ENCODE measurements around the gene CSPG5.

DNA sequence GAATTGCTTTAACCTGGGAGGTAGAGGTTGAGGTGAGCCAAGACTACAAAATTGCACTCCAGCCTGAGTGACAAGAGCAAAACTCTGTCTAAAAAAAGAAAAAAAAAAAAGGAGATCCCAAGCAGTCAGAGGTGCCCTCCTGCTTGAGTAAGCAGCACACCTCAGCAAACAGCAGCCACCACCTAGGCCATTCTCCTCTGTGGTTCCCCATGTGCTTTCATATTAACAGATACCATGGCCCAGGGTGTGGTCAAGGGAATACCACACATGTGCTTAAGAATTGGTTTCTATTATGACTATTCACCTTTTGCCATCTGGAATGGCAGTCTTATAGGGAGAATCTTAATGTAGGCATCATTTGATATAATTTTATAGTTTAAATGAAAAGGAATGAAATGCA, 24.7 kb upstream of the CSPG5 start:
- TF ChIP-seq, protein P1, sequence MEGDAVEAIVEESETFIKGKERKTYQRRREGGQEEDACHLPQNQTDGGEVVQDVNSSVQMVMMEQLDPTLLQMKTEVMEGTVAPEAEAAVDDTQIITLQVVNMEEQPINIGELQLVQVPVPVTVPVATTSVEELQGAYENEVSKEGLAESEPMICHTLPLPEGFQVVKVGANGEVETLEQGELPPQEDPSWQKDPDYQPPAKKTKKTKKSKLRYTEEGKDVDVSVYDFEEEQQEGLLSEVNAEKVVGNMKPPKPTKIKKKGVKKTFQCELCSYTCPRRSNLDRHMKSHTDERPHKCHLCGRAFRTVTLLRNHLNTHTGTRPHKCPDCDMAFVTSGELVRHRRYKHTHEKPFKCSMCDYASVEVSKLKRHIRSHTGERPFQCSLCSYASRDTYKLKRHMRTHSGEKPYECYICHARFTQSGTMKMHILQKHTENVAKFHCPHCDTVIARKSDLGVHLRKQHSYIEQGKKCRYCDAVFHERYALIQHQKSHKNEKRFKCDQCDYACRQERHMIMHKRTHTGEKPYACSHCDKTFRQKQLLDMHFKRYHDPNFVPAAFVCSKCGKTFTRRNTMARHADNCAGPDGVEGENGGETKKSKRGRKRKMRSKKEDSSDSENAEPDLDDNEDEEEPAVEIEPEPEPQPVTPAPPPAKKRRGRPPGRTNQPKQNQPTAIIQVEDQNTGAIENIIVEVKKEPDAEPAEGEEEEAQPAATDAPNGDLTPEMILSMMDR (IDR thresholded peaks at IDR 0.05; ENCODE audit: poor library complexity, severe bottlenecking), result no peak
- TF ChIP-seq EZH2 (IDR thresholded peaks at IDR 0.05; ENCODE audit: borderline replicate concordance, insufficient read depth, low read length, poor library complexity, severe bottlenecking) (no peak), SMC3 (conservative IDR thresholded peaks at IDR 0.05; ENCODE audit: poor library complexity) (no peak), POLR2AphosphoS5 (IDR thresholded peaks at IDR 0.05) (no peak), MXI1 (conservative IDR thresholded peaks at IDR 0.05; ENCODE audit: poor library complexity, severe bottlenecking) (no peak), RAD21 (conservative IDR thresholded peaks at IDR 0.05) (no peak), TAF1 (IDR thresholded peaks at IDR 0.05; ENCODE audit: low read depth) (no peak)
- TF ChIP-seq, protein P2, sequence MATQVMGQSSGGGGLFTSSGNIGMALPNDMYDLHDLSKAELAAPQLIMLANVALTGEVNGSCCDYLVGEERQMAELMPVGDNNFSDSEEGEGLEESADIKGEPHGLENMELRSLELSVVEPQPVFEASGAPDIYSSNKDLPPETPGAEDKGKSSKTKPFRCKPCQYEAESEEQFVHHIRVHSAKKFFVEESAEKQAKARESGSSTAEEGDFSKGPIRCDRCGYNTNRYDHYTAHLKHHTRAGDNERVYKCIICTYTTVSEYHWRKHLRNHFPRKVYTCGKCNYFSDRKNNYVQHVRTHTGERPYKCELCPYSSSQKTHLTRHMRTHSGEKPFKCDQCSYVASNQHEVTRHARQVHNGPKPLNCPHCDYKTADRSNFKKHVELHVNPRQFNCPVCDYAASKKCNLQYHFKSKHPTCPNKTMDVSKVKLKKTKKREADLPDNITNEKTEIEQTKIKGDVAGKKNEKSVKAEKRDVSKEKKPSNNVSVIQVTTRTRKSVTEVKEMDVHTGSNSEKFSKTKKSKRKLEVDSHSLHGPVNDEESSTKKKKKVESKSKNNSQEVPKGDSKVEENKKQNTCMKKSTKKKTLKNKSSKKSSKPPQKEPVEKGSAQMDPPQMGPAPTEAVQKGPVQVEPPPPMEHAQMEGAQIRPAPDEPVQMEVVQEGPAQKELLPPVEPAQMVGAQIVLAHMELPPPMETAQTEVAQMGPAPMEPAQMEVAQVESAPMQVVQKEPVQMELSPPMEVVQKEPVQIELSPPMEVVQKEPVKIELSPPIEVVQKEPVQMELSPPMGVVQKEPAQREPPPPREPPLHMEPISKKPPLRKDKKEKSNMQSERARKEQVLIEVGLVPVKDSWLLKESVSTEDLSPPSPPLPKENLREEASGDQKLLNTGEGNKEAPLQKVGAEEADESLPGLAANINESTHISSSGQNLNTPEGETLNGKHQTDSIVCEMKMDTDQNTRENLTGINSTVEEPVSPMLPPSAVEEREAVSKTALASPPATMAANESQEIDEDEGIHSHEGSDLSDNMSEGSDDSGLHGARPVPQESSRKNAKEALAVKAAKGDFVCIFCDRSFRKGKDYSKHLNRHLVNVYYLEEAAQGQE (IDR thresholded peaks at IDR 0.05; ENCODE audit: borderline replicate concordance), result no peak
